H1 (cell line): Measurements from ENCODE around the gene CBY1. TPM values are rescaled to one million over a fixed set of nuclear protein-coding genes. Genes with fewer than 3 reads are reported as not detected.

ENCODE experiments used
- CTCF ChIA-PET: fragments of 300-600 bp; sonication (Branson Sonifier 250); formaldehyde crosslinking; loops from one replicate; lab custom pipeline; 2021; ENCODE audit not compliant: partially characterized antibody; lab: Charles Lee
- POLR2A ChIA-PET: fragments of 300-600 bp; sonication (Branson Sonifier 250); formaldehyde crosslinking; loops from one replicate; lab custom pipeline; 2021; ENCODE audit warnings: inconsistent platforms; ENCODE audit not compliant: partially characterized antibody; lab: Charles Lee
- DNase-seq, 2 experiments: peaks; one replicate each; pipeline versions ENCODE4 v3.0.0 to v3.0.0-alpha.2; 2010 to 2022; ENCODE audit warnings: low spot score in 2 of 2, low read depth in 1 of 2, mixed read lengths in 1 of 2
- FAIRE-seq: peaks from 2 replicates; lab custom pipeline; 2011; peaks lifted over from hg19 to GRCh38; lab: Jason Lieb, UNC
- H2AFZ ChIP-seq: 2 replicates; pipeline ENCODE4 v1.8.1; 2012; ENCODE audit warnings: low read length, inconsistent platforms
- H2AK5ac ChIP-seq: 2 replicates; pipeline ENCODE4 v1.6.1; 2013; ENCODE audit warnings: low read depth, low read length
- H2BK120ac ChIP-seq: replicated peaks from 2 replicates; pipeline ENCODE3; 2013; ENCODE audit warnings: low read depth, low read length, inconsistent platforms
- H2BK12ac ChIP-seq: 2 replicates; pipeline ENCODE4 v1.6.1; 2013; ENCODE audit warnings: low read depth, low read length
- H2BK15ac ChIP-seq: 2 replicates; pipeline ENCODE4 v1.6.1; 2013; ENCODE audit warnings: low read length
- H2BK20ac ChIP-seq: 2 replicates; pipeline ENCODE4 v1.6.1; 2013; ENCODE audit warnings: low read length
- H2BK5ac ChIP-seq: 2 replicates; pipeline ENCODE4 v1.6.1; 2013; ENCODE audit warnings: low read depth, low read length
- H3K14ac ChIP-seq: 2 replicates; pipeline ENCODE4 v1.6.1; 2013; ENCODE audit warnings: inconsistent platforms; ENCODE audit not compliant: insufficient read length
- H3K18ac ChIP-seq: 2 replicates; pipeline ENCODE4 v1.6.1; 2013; ENCODE audit warnings: low read length; ENCODE audit errors: extremely low read depth
- H3K23ac ChIP-seq: 2 replicates; pipeline ENCODE4 v1.6.1; 2013; ENCODE audit warnings: inconsistent platforms; ENCODE audit not compliant: insufficient read length
- H3K23me2 ChIP-seq: 2 replicates; pipeline ENCODE4 v1.6.1; 2013; ENCODE audit warnings: low read depth, low read length
- H3K27ac ChIP-seq: 2 replicates; pipeline ENCODE4 v1.6.1; 2011; ENCODE audit warnings: low read depth, low read length, inconsistent platforms
- H3K27me3 ChIP-seq, 4 experiments: replicated peaks in 1 of 4; 1 replicate in 1 of 4; 2 replicates in 3 of 4; pipeline versions ENCODE4 v1.6.1 to v1.8.1; 2011 to 2013; ENCODE audit warnings: low read length in 3 of 4, mild to moderate bottlenecking in 3 of 4, inconsistent platforms in 2 of 4, mixed read lengths in 2 of 4, moderate library complexity in 1 of 4; ENCODE audit not compliant: control insufficient read depth in 3 of 4, insufficient read depth in 3 of 4; ENCODE audit errors: extremely low read depth in 1 of 4
- H3K36me3 ChIP-seq, 4 experiments: 2 replicates each; pipeline versions ENCODE4 v1.6.1 to v1.8.1; 2011 to 2013; ENCODE audit warnings: mild to moderate bottlenecking in 4 of 4, low read length in 3 of 4, moderate library complexity in 2 of 4, control low read depth in 1 of 4, inconsistent platforms in 1 of 4; ENCODE audit not compliant: insufficient read depth in 4 of 4, control insufficient read depth in 2 of 4
- H3K4ac ChIP-seq: replicated peaks from 2 replicates; pipeline ENCODE3; 2013; ENCODE audit warnings: low read length, low read depth, mixed read lengths, inconsistent platforms; ENCODE audit not compliant: insufficient read length
- H3K4me1 ChIP-seq, 4 experiments: replicated peaks in 1 of 4; 1 replicate in 1 of 4; 2 replicates in 3 of 4; pipeline versions ENCODE4 v1.6.1 to v1.8.1; 2011 to 2013; ENCODE audit warnings: low read length in 3 of 4, inconsistent platforms in 2 of 4, mixed read lengths in 1 of 4; ENCODE audit not compliant: insufficient read depth in 4 of 4, control insufficient read depth in 3 of 4
- H3K4me2 ChIP-seq, 2 experiments: 2 replicates each; pipeline versions ENCODE4 v1.6.1 to v1.8.1; 2011 to 2013; ENCODE audit warnings: low read depth in 2 of 2, low read length in 2 of 2, control low read depth in 1 of 2, inconsistent platforms in 1 of 2, mild to moderate bottlenecking in 1 of 2; ENCODE audit not compliant: insufficient read depth in 1 of 2
- H3K4me3 ChIP-seq, 4 experiments: fragments of 200-600, 300-600 bp in 1 of 4; sonication (generic), shearing (Covaris generic), sonication (Bioruptor Twin) in 1 of 4; 2 replicates each; pipeline versions ENCODE4 v1.5.1 to v1.8.1; 2011 to 2016; ENCODE audit warnings: low read length in 4 of 4, low read depth in 3 of 4, control low read depth in 2 of 4, inconsistent platforms in 2 of 4, mild to moderate bottlenecking in 2 of 4, mixed read lengths in 1 of 4, moderate library complexity in 1 of 4; ENCODE audit not compliant: insufficient read depth in 2 of 4; ENCODE audit errors: extremely low read depth in 1 of 4
- H3K56ac ChIP-seq: replicated peaks from 2 replicates; pipeline ENCODE3; 2013; ENCODE audit warnings: low read depth, mild to moderate bottlenecking, mixed read lengths, low read length, inconsistent platforms; ENCODE audit not compliant: insufficient read length
- H3K79me1 ChIP-seq: 2 replicates; pipeline ENCODE4 v1.6.1; 2013; ENCODE audit warnings: low read depth, low read length, control low read depth
- H3K79me2 ChIP-seq, 2 experiments: 2 replicates each; pipeline versions ENCODE4 v1.6.1 to v1.8.1; 2012 to 2013; ENCODE audit warnings: low read length in 2 of 2, mild to moderate bottlenecking in 2 of 2, inconsistent platforms in 1 of 2; ENCODE audit not compliant: insufficient read depth in 2 of 2, control insufficient read depth in 1 of 2
- H3K9ac ChIP-seq, 4 experiments: replicated peaks in 1 of 4; 1 replicate in 1 of 4; 2 replicates in 3 of 4; pipeline versions ENCODE4 v1.6.1 to v1.8.1; 2011 to 2013; ENCODE audit warnings: low read depth in 3 of 4, low read length in 3 of 4, control low read depth in 2 of 4, mild to moderate bottlenecking in 2 of 4, moderate library complexity in 2 of 4, inconsistent platforms in 1 of 4; ENCODE audit errors: extremely low read depth in 1 of 4
- H3K9me3 ChIP-seq, 2 experiments: 2 replicates each; pipeline versions ENCODE4 v1.6.1 to v1.8.1; 2012 to 2013; ENCODE audit warnings: mild to moderate bottlenecking in 2 of 2, moderate library complexity in 2 of 2, control low read depth in 1 of 2, inconsistent platforms in 1 of 2, low read depth in 1 of 2, low read length in 1 of 2, mixed read lengths in 1 of 2; ENCODE audit not compliant: insufficient read depth in 2 of 2
- H4K20me1 ChIP-seq, 2 experiments: replicated peaks in 1 of 2; 2 replicates each; pipeline versions ENCODE3 to v1.8.1; 2011 to 2013; ENCODE audit warnings: inconsistent platforms in 2 of 2, low read length in 2 of 2, mild to moderate bottlenecking in 1 of 2; ENCODE audit not compliant: insufficient read depth in 2 of 2, control insufficient read depth in 1 of 2
- H4K5ac ChIP-seq: 2 replicates; pipeline ENCODE4 v1.6.1; 2013; ENCODE audit warnings: low read length, low read depth, mixed read lengths, inconsistent platforms; ENCODE audit not compliant: insufficient read length
- H4K8ac ChIP-seq: 2 replicates; pipeline ENCODE4 v1.8.0; 2013; ENCODE audit warnings: mild to moderate bottlenecking, moderate library complexity, low read length, inconsistent platforms; ENCODE audit not compliant: insufficient read depth; ENCODE audit errors: extremely low read depth
- H4K91ac ChIP-seq: replicated peaks from 2 replicates; pipeline ENCODE3; 2013; ENCODE audit warnings: low read length, mixed read lengths, inconsistent platforms; ENCODE audit not compliant: insufficient read length
- ASH2L ChIP-seq: fragments of 200-600, 300-600 bp; sonication (generic); IDR thresholded peaks from one replicate; pipeline ENCODE4 v1.7.1; 2017; ENCODE audit warnings: low read length
- CHD2 ChIP-seq: IDR thresholded peaks from 2 replicates; pipeline ENCODE4 v1.6.1; 2012; ENCODE audit warnings: low read length, improper control_type of control experiment
- KDM4A ChIP-seq: IDR thresholded peaks from one replicate; pipeline ENCODE4 v1.7.1; 2012; ENCODE audit warnings: low read depth, mild to moderate bottlenecking, moderate library complexity, low read length, inconsistent platforms; ENCODE audit not compliant: severe bottlenecking
- PHF8 ChIP-seq: fragments of 200-600 bp; sonication (generic); conservative IDR thresholded peaks from 2 replicates; pipeline ENCODE4 v1.7.1; 2012; ENCODE audit warnings: low read depth, mild to moderate bottlenecking, inconsistent platforms, low read length, moderate library complexity
- RAD21 ChIP-seq, 2 experiments: IDR thresholded peaks in 1 of 2; conservative IDR thresholded peaks in 1 of 2; 2 replicates each; pipeline ENCODE4 v1.6.1; 2011; ENCODE audit warnings: low read depth in 2 of 2, low read length in 2 of 2, improper control_type of control experiment in 1 of 2, inconsistent platforms in 1 of 2, mild to moderate bottlenecking in 1 of 2, moderate library complexity in 1 of 2
- RBBP5 ChIP-seq: IDR thresholded peaks from 2 replicates; pipeline ENCODE4 v1.7.1; 2012; ENCODE audit warnings: low read depth, mild to moderate bottlenecking, inconsistent platforms, low read length, moderate library complexity, borderline replicate concordance
- TAF7 ChIP-seq: optimal IDR thresholded peaks from 2 replicates; pipeline ENCODE3; 2011; ENCODE audit warnings: low read depth, mild to moderate bottlenecking, inconsistent platforms, low read length, moderate library complexity, borderline replicate concordance
- YY1 ChIP-seq: IDR thresholded peaks from 2 replicates; pipeline ENCODE4 v1.6.1; 2011; ENCODE audit warnings: low read depth, mild to moderate bottlenecking, low read length
- WGBS, 2 experiments: shearing (Covaris generic) in 1 of 2; methylation state at CpG; one replicate each; pipeline versions ENCODE4 v1.1.6 to v1.1.7; 2013 to 2015; ENCODE audit warnings: low lambda C conversion rate in 2 of 2, mixed read lengths in 2 of 2, inconsistent platforms in 1 of 2, low coverage in 1 of 2, missing lambda C conversion rate in 1 of 2; ENCODE audit not compliant: insufficient replicate concordance in 2 of 2, insufficient coverage in 1 of 2, insufficient read length in 1 of 2; ENCODE audit errors: extremely low coverage in 1 of 2, missing lambda C conversion rate in 1 of 2; 5-methylcytosine and 5-hydroxymethylcytosine counted together
- polyA plus RNA-seq, 7 experiments: library from polyadenylated mRNA; depleted of rRNA in 3 of 7; stranded (reverse) in 5 of 7; unstranded in 2 of 7; fragments of >200 nt in 5 of 7; fragments of 200-250 nt in 2 of 7; gene quantifications; 1 replicate in 5 of 7; 2 replicates in 1 of 7; 4 replicates in 1 of 7; pipeline versions ENCODE4 v1.2.1 to v1.2.3, GENCODE V29; 2011 to 2013; ENCODE audit warnings: missing spikeins in 2 of 7, mixed read lengths in 2 of 7
- total RNA-seq: library from RNA; stranded (reverse); fragmentation: NEBNext Ultra II Directional; extraction: Animal tissue kit (Norgen Biotek cat#: 25700); gene quantifications from 2 replicates; pipeline ENCODE4 v1.2.1, GENCODE V29; 2021

Gene CBY1
- total and polyA plus RNA-seq, 2 of the 8 experiments (the other 6 are each of a cell fraction or from before 2014, with no cell fraction given) = 23.2 to 30.2 TPM

- Histone ChIP-seq H3K4me2 (peak overlapping the region; percentile 75 to 90), H3K4me1 (peaks cover 0 to 5% (median 1%) of the 10 kb centered on the region in 4 experiments; a peak in 3 of 7 replicates), H3K4me3 (peak overlapping the region; percentile 86 to 94 (median 87)), H3K36me3 (0 out of 8 replicates have a peak, but pooled peaks cover 0 to 3% (median 0%) of the 10 kb centered on the region in 4 experiments), H3K27me3 (no peaks in the 10 kb centered on the region), H3K23me2 (peaks cover 5% of the 10 kb centered on the region), H4K8ac (no peak overlapping the region), H4K91ac (no peak overlapping the region), H3K4ac (no peak overlapping the region), H3K14ac (no peak overlapping the region), H4K20me1 (no peaks in the 10 kb centered on the region), H2AK5ac (no peak overlapping the region), H3K79me1 (no peaks in the 10 kb centered on the region), H2BK120ac (no peak overlapping the region), H3K56ac (no peak overlapping the region), H4K5ac (no peak overlapping the region), H3K27ac (peak overlapping the region; percentile 99), H3K9me3 (no peaks in the 10 kb centered on the region), H2BK12ac (no peak overlapping the region), H3K18ac (peak overlapping the region; percentile 76), H2BK15ac (peak overlapping the region; percentile 21; the same call in 1 of the 2 replicates), H2AFZ (peak overlapping the region; percentile 91), H3K79me2 (0 out of 4 replicates have a peak, but pooled peaks cover 0 to 7% of the 10 kb centered on the region in 2 experiments), H2BK20ac (no peak overlapping the region), H3K23ac (no peak overlapping the region), H3K9ac (peak overlapping the region in 3 of 4 experiments; percentile 55 to 99 (median 97); a peak in 6 of 7 replicates), H2BK5ac (0 out of 2 replicates have a peak overlapping the region, but pooled peaks have one; percentile 5)
- TF ChIP-seq PHF8 (peak; percentile 20; the same call in 1 of the 2 replicates), RBBP5 (peak; percentile 70; the same call in 1 of the 2 replicates), ASH2L (peak; percentile 63), KDM4A (peak; percentile 17), TAF7 (no peak), RAD21 (IDR thresholded peaks at IDR 0.05 in 1 of 2, conservative IDR thresholded peaks at IDR 0.05 in 1 of 2; ENCODE audit: low read depth in 2 of 2, low read length in 2 of 2) (no peak), CHD2 (0 out of 2 replicates have a peak, but pooled peaks have one; percentile 30), YY1 (peak; percentile 86)
- CTCF ChIA-PET = no interaction called here
- POLR2A ChIA-PET = interaction anchor here (0.9 to 1.4 kb wide), 3 partner anchors 12 to 50 kb away, joined by 3 read pairs; partner anchors contain the start of gene GTPBP1
- FAIRE-seq = no peak
- WGBS, 2 experiments = 10% methylated on average over 22 of the region's 22 CpGs; no CpG with 5 or more reads in 1 of the 2 experiments
- peak in 1 of 2 experiments; percentile 5 for DNase-seq
These were observed 751 bp upstream of the CBY1 start for GRCh38 chr22:38655519-38656255.
